GM12874 (cell line): ENCODE data around the gene KREMEN1.

ENCODE experiments used
- TF ChIP-seq, protein P1 (sequence below): IDR thresholded peaks from 2 replicates; pipeline ENCODE4 v1.5.1; 2011; ENCODE audit warnings: low read depth, mild to moderate bottlenecking, control low read depth, low read length, moderate library complexity; ENCODE audit not compliant: insufficient read depth

KREMEN1 gene, protein sequence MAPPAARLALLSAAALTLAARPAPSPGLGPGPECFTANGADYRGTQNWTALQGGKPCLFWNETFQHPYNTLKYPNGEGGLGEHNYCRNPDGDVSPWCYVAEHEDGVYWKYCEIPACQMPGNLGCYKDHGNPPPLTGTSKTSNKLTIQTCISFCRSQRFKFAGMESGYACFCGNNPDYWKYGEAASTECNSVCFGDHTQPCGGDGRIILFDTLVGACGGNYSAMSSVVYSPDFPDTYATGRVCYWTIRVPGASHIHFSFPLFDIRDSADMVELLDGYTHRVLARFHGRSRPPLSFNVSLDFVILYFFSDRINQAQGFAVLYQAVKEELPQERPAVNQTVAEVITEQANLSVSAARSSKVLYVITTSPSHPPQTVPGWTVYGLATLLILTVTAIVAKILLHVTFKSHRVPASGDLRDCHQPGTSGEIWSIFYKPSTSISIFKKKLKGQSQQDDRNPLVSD

DNA sequence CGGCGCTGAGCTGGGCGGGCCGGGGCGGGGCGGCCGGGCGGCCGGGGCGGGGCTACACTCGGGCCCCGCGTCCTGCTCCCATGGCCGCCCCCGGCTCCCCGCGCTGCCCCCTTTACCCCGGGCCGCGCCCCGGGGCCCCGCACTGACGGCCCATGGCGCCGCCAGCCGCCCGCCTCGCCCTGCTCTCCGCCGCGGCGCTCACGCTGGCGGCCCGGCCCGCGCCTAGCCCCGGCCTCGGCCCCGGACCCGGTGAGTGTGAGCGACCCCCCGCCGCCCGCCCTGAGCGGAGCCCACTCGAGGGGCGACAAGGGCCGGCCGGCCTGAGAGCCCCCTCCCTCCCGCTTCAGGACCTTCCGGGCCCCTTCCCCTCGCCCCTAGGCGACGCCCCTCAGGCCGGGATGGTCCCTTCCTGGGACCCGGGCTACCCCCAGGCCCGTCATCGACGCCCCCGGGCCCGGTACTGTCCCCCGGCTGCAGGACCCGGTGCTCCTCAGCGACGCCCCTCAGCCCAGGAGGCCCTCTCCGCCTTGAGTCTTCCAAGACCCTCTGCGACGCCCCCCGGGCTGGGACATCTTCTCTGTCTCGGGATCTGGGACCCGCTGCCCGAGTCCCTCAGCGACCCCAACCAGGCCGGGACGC lies at the start of gene KREMEN1:
Gene KREMEN1, plus strand, starts transcription at position 57 of the 639 bp plus-strand sequence. Its CDS starts 96 bp downstream, at position 153.
- TF ChIP-seq, protein P1, sequence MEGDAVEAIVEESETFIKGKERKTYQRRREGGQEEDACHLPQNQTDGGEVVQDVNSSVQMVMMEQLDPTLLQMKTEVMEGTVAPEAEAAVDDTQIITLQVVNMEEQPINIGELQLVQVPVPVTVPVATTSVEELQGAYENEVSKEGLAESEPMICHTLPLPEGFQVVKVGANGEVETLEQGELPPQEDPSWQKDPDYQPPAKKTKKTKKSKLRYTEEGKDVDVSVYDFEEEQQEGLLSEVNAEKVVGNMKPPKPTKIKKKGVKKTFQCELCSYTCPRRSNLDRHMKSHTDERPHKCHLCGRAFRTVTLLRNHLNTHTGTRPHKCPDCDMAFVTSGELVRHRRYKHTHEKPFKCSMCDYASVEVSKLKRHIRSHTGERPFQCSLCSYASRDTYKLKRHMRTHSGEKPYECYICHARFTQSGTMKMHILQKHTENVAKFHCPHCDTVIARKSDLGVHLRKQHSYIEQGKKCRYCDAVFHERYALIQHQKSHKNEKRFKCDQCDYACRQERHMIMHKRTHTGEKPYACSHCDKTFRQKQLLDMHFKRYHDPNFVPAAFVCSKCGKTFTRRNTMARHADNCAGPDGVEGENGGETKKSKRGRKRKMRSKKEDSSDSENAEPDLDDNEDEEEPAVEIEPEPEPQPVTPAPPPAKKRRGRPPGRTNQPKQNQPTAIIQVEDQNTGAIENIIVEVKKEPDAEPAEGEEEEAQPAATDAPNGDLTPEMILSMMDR = no peak

DNA sequence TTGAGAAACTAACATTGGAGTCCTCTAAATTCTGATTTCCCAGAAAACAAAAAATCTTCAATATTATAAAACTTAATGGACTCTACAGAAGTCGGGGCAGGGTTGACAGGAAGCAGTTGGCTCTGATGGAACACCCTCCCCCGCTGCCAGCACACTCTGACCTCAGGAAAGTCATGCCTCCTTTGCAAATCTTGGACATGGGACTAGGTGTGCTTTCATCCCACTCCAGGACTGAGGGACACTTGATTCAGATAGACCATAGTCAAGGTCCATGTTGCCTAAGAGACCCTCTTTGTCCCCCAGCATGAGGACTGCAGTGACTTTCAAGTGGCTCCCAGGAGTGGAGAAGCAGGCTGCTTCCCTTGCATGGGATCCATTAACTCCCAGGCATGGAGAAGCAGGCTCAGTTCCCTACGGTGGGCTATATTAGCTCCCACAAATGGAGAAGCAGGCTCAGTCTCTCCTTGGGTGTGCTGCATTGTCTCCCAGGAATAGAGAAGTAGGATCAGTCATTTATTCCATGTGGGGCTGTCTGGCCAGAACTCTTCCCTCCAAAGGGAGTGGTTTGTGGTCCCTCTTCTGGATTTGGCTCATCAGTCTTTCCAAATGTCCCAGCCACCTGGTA lies 49.6 kb upstream of the KREMEN1 start:
- TF ChIP-seq, protein P1 = no peak

DNA sequence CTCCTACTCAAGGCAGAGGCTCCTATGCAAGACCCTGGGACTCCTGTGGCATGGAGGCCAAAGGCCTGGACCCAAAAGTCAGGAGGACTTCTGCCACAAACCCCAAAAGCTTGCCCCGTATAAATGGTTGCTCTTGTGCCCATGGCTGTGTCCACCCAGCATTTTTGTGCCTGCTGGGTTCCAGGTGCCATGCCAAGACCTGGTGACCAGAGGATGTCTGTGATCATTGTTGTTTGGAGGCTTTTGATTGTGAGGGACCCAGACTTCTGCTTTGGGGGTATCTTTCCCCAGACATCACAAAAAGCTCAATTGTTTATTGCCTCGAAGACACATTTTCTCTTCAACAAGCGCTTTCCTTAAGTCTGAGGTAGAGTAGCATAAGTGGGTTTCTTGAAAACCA lies 46.3 kb upstream of the KREMEN1 start:
- TF ChIP-seq, protein P1 = no peak

DNA sequence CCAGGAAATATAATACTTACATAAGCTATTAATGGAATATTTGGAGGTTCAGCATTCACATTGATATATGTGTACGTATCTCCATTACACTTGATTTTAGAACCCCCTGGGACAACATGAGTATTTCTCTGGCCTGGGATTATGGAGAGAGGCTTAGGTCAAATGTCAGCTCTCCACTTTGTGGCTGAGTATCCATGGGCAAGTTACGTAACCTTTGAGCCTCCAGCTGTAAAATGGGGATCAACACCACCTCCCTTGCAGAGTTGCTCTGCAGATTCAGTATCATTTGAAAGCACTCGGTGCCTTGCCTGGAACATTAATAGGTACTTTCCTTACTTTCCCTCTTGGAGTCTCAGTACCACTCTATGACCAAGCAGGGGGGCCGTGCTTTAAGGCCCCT lies 44.4 kb upstream of the KREMEN1 start:
- TF ChIP-seq, protein P1 = no peak

DNA sequence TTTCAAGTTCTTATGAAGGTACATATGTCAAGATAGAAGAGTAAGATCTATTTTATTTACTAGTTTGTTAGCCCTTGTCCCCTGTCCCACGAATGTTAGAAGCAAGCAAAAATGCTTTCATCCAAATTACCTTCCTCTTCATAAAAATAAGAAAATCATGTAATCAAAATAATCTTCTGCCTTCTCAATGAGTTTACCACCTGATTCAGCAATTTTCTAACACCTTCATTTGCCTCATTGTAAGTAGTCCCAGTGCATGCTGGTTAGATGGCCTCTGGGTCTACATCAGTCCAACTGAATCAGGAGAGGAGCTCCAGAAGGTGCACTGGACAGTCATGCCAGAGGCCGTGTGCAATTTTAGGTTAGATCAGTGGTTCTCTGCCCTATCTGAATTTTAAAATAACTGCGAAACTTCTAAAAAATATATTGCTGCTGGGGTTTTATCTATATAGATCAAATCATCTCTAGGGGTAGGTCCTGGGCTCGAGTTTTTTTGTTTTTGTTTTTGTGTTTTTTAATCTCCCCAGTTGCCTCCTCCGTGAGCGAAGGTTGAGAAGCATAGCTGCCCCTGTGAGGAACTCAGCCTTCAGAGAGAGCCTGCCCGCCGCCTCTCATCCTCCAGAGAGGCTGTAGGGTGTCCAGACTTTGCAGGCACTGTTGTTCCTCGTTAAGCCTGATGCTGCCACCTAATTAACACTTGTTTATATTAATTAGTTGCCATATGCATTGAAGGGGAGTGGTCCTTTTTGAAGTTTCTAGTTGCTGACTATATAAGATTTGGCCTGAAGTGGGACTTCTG lies 43.4 kb upstream of the KREMEN1 start:
- TF ChIP-seq, protein P1 = no peak

DNA sequence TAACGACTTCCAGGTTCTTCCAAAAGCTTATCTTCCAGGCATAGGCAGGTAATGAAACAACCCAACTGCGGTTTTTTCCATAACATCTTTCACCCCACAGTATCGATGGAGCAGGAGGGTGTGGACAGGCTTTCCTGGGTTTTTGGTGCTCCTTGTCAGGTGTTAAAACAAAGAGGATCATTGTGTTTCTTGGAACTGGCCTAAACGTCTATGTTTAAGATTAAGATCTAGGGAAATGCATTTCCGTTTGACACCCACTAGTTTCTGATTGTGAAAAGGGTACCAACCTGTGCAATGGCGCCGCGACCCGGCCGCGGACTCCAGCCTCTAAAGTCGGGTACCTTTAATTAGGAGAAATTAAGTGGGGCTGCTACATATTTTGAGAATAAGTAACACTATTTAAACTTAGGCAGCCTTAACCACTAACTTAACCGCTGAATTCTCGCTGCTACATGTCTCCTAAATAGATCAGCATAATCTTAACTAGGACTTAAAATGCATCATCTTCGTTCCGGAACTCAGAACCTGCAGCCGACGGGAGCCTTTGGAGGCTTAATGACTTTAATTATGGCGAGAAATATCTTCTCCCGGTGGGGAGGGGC lies 42.7 kb upstream of the KREMEN1 start:
- TF ChIP-seq, protein P1 = peak; percentile 27
